ENCODE data around the gene HS3ST6. TPM values are rescaled to one million over a fixed set of nuclear protein-coding genes. Genes with fewer than 3 reads are reported as not detected.
"Not testable (repeated sequence)": the region's sequence is repeated elsewhere in the genome, so short reads cannot be mapped to it uniquely, and the experiment has no call there.

Gene HS3ST6
- total and polyA plus RNA-seq, 2 of the 13 experiments (the other 11 are each of a cell fraction or from before 2014, with no cell fraction given) = not detected

DNA sequence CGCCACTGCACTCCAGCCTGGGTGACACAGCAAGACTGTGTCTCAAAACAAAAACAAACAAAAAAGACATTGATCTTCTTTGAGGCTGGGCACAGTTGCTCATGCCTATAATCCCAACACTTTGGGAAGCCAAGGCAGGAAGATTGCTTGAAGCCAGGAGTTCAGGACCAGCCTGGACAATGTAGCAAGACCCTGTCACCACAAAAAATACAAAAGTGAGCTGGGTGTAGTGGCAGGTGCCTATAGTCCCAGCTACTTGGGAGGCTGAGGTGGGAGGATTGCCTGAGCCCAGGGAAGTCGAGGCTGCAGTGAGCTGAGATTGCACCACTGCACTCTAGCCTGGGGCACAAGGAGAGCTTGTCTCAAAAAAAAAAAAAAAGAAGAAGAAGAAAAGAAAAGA lies 20.5 kb downstream of the HS3ST6 start:
- peaks cover 2 to 45% of the 10 kb centered on the region in 2 experiments; a peak in 4 of 5 replicates for H3K27me3 ChIP-seq (ENCODE audit: control insufficient read depth in 1 of 2, insufficient read depth in 2 of 2, low read length in 2 of 2)
- POLR2A ChIA-PET; DNase-seq (ENCODE audit: low spot score); intact Hi-C loops (cut with micrococcal nuclease; ENCODE audit: unreplicated experiment); H3K9me3 ChIP-seq (ENCODE audit: low read length); ATAC-seq; H3K79me2 ChIP-seq (ENCODE audit: insufficient read depth, low read length); H3K4me2 ChIP-seq (ENCODE audit: low read depth, low read length); in situ Hi-C loops (cut with HindIII; ENCODE audit: extremely low pct_ligation_motif_present, low pct_unique_long_range_greater_than_20kb); H4K20me1 ChIP-seq (ENCODE audit: insufficient read depth, low read length); H3K36me3 ChIP-seq (replicated peaks in 1 of 2; ENCODE audit: control insufficient read depth in 1 of 2, insufficient read depth in 2 of 2, low read length in 2 of 2); H3K27ac ChIP-seq (ENCODE audit: extremely low read length, insufficient read depth, low read length); H2AFZ ChIP-seq (ENCODE audit: low read length); CTCF ChIA-PET (ENCODE audit: low intra/inter-chr PET ratio, low total read pairs); BruUV-seq (replicated peaks); H3K9ac ChIP-seq (ENCODE audit: insufficient read depth, low read depth, low read length); H3K4me3 ChIP-seq (replicated peaks in 1 of 3; ENCODE audit: insufficient read depth in 1 of 3, low read depth in 2 of 3, low read length in 3 of 3); FAIRE-seq: not testable (repeated sequence)
- 46% methylated on average over 2 of the region's 2 CpGs for WGBS (ENCODE audit: low lambda C conversion rate)
- H3K4me1 ChIP-seq (ENCODE audit: insufficient read depth, low read length) = peaks cover 12% of the 10 kb centered on the region
- peak; percentile 49 for TF ChIP-seq ZNF121 (CRISPR knock-in tag; IDR thresholded peaks at IDR 0.05)

- in situ Hi-C loops (cut with HindIII; ENCODE audit: extremely low pct_ligation_motif_present, low pct_unique_long_range_greater_than_20kb) = no loop called here
- Histone ChIP-seq H3K27me3 (ENCODE audit: control insufficient read depth in 1 of 2, insufficient read depth in 2 of 2, low read length in 2 of 2) (peaks cover 2 to 45% of the 10 kb centered on the region in 2 experiments; a peak in 4 of 5 replicates), H3K27ac (ENCODE audit: extremely low read length, insufficient read depth, low read length) (no peak overlapping the region), H3K9me3 (ENCODE audit: low read length) (no peaks in the 10 kb centered on the region), H4K20me1 (ENCODE audit: insufficient read depth, low read length) (no peaks in the 10 kb centered on the region), H3K4me3 (replicated peaks in 1 of 3; ENCODE audit: insufficient read depth in 1 of 3, low read depth in 2 of 3, low read length in 3 of 3) (no peak overlapping the region), H3K9ac (ENCODE audit: insufficient read depth, low read depth, low read length) (no peak overlapping the region), H3K4me1 (ENCODE audit: insufficient read depth, low read length) (peaks cover 12% of the 10 kb centered on the region), H3K4me2 (ENCODE audit: low read depth, low read length) (no peak overlapping the region), H3K36me3 (replicated peaks in 1 of 2; ENCODE audit: control insufficient read depth in 1 of 2, insufficient read depth in 2 of 2, low read length in 2 of 2) (no peaks in the 10 kb centered on the region), H2AFZ (ENCODE audit: low read length) (no peak overlapping the region), H3K79me2 (ENCODE audit: insufficient read depth, low read length) (no peaks in the 10 kb centered on the region)
- no TSS peak for BruUV-seq (replicated peaks)
- CTCF ChIA-PET (ENCODE audit: low intra/inter-chr PET ratio, low total read pairs) = no interaction called here
- ATAC-seq (no peak; the same call in 1 of the 3 replicates), DNase-seq (ENCODE audit: low spot score) (no peak), FAIRE-seq (no peak)
- POLR2A ChIA-PET = no interaction called here
- intact Hi-C loops (cut with micrococcal nuclease; ENCODE audit: unreplicated experiment) = no loop called here
- no peak for TF ChIP-seq KLF6 (CRISPR knock-in tag; IDR thresholded peaks at IDR 0.05)
- no peak for TF ChIP-seq THAP11 (CRISPR knock-in tag; IDR thresholded peaks at IDR 0.05)
- no peak for TF ChIP-seq MIER3 (CRISPR knock-in tag; IDR thresholded peaks at IDR 0.05; ENCODE audit: borderline replicate concordance)
- TF ChIP-seq ZBED4 (CRISPR knock-in tag; IDR thresholded peaks at IDR 0.05; ENCODE audit: borderline replicate concordance) = no peak
- TF ChIP-seq ARNTL (CRISPR knock-in tag; IDR thresholded peaks at IDR 0.05) = no peak
- no peak for TF ChIP-seq FOXP1 (IDR thresholded peaks at IDR 0.05)
- no peak for TF ChIP-seq FOXP1 (CRISPR knock-in tag; IDR thresholded peaks at IDR 0.05)
- no peak for TF ChIP-seq NFIB (CRISPR knock-in tag; IDR thresholded peaks at IDR 0.05; ENCODE audit: borderline replicate concordance)
- TF ChIP-seq, protein P1, sequence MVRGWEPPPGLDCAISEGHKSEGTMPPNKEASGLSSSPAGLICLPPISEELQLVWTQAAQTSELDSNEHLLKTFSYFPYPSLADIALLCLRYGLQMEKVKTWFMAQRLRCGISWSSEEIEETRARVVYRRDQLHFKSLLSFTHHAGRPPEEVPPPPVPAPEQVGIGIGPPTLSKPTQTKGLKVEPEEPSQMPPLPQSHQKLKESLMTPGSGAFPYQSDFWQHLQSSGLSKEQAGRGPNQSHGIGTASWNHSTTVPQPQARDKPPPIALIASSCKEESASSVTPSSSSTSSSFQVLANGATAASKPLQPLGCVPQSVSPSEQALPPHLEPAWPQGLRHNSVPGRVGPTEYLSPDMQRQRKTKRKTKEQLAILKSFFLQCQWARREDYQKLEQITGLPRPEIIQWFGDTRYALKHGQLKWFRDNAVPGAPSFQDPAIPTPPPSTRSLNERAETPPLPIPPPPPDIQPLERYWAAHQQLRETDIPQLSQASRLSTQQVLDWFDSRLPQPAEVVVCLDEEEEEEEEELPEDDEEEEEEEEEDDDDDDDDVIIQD (CRISPR knock-in tag; IDR thresholded peaks at IDR 0.05; ENCODE audit: low read depth) = no peak
- no peak for TF ChIP-seq ZNF124 (CRISPR knock-in tag; IDR thresholded peaks at IDR 0.05)
- TF ChIP-seq ZNF576 (CRISPR knock-in tag; IDR thresholded peaks at IDR 0.05) = no peak
- no peak for TF ChIP-seq ZNF264 (CRISPR knock-in tag; IDR thresholded peaks at IDR 0.05)
- no peak for TF ChIP-seq CC2D1A (CRISPR knock-in tag; IDR thresholded peaks at IDR 0.05)
- 60% methylated on average over 16 of the region's 27 CpGs for WGBS (ENCODE audit: low lambda C conversion rate)
Measured at GRCh38 chr16:1895949-1896675, 22.1 kb downstream of the HS3ST6 start.
